ENCODE measurements around the gene PLXNB3. TPM values are rescaled to one million over a fixed set of nuclear protein-coding genes. Genes with fewer than 3 reads are reported as not detected.

The PLXNB3 gene
- polyA plus RNA-seq (2012; ENCODE audit: insufficient read length, low read depth): 7.9 TPM

GRCh38 chrX:153763989-153764755, at the start of gene PLXNB3:
Gene PLXNB3, plus strand, starts transcription at chrX:153764249. Its CDS starts 1,287 bp downstream, at chrX:153765536.
- TF ChIP-seq POLR2AphosphoS5 (IDR thresholded peaks at IDR 0.05; ENCODE audit: low read depth, low read length) (no peak), REST (IDR thresholded peaks at IDR 0.05; ENCODE audit: insufficient read depth in 1 of 2, low read depth in 2 of 2, low read length in 2 of 2) (no peak), TAF1 (IDR thresholded peaks at IDR 0.05; ENCODE audit: borderline replicate concordance, insufficient read depth, low read length) (no peak), FOXP2 (optimal IDR thresholded peaks at IDR 0.05; ENCODE audit: borderline replicate concordance, extremely low read depth, extremely low read length, insufficient read depth) (no peak), SIN3A (IDR thresholded peaks at IDR 0.05; ENCODE audit: borderline replicate concordance, insufficient read depth, low read length) (no peak)

GRCh38 chrX:153714256-153714655, 49.8 kb upstream of the PLXNB3 start:
- TF ChIP-seq TAF1 (IDR thresholded peaks at IDR 0.05; ENCODE audit: borderline replicate concordance, insufficient read depth, low read length) (no peak), REST (IDR thresholded peaks at IDR 0.05; ENCODE audit: insufficient read depth in 1 of 2, low read depth in 2 of 2, low read length in 2 of 2) (no peak), FOXP2 (optimal IDR thresholded peaks at IDR 0.05; ENCODE audit: borderline replicate concordance, extremely low read depth, extremely low read length, insufficient read depth) (no peak), POLR2AphosphoS5 (IDR thresholded peaks at IDR 0.05; ENCODE audit: low read depth, low read length) (no peak), SIN3A (IDR thresholded peaks at IDR 0.05; ENCODE audit: borderline replicate concordance, insufficient read depth, low read length) (no peak)

GRCh38 chrX:153717445-153717844, 46.6 kb upstream of the PLXNB3 start:
- TF ChIP-seq POLR2AphosphoS5 (IDR thresholded peaks at IDR 0.05; ENCODE audit: low read depth, low read length) (no peak), REST (IDR thresholded peaks at IDR 0.05; ENCODE audit: insufficient read depth in 1 of 2, low read depth in 2 of 2, low read length in 2 of 2) (no peak), TAF1 (IDR thresholded peaks at IDR 0.05; ENCODE audit: borderline replicate concordance, insufficient read depth, low read length) (no peak), SIN3A (IDR thresholded peaks at IDR 0.05; ENCODE audit: borderline replicate concordance, insufficient read depth, low read length) (no peak), FOXP2 (optimal IDR thresholded peaks at IDR 0.05; ENCODE audit: borderline replicate concordance, extremely low read depth, extremely low read length, insufficient read depth) (no peak)

GRCh38 chrX:153719238-153719637, 44.8 kb upstream of the PLXNB3 start:
- TF ChIP-seq SIN3A (IDR thresholded peaks at IDR 0.05; ENCODE audit: borderline replicate concordance, insufficient read depth, low read length) (no peak), TAF1 (IDR thresholded peaks at IDR 0.05; ENCODE audit: borderline replicate concordance, insufficient read depth, low read length) (no peak), POLR2AphosphoS5 (IDR thresholded peaks at IDR 0.05; ENCODE audit: low read depth, low read length) (no peak), FOXP2 (optimal IDR thresholded peaks at IDR 0.05; ENCODE audit: borderline replicate concordance, extremely low read depth, extremely low read length, insufficient read depth) (no peak), REST (IDR thresholded peaks at IDR 0.05; ENCODE audit: insufficient read depth in 1 of 2, low read depth in 2 of 2, low read length in 2 of 2) (no peak)

All from PFSK-1 (cell line).